Measurements from ENCODE around the gene ARAP2.

The ARAP2 gene

DNA sequence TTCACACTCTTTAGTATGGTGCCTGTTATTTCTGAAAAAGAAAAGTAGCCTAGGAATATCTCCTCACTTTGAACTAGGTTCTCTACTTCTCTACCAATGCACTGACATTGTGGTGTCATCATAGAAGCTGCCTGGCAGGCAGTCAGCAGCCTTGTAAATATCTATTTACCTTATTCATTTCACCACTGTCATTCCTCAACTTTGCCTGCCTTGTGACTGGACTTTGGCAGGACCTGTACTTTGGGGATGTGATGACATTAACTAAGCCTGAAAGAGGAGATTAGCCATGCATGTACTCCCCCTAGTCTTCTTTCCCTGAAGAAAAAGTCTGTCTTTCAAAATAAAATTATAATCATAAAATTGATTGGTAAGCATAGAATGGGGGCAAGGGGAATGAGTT lies 207.2 kb downstream of the ARAP2 start:
- DNase-seq: no peak

DNA sequence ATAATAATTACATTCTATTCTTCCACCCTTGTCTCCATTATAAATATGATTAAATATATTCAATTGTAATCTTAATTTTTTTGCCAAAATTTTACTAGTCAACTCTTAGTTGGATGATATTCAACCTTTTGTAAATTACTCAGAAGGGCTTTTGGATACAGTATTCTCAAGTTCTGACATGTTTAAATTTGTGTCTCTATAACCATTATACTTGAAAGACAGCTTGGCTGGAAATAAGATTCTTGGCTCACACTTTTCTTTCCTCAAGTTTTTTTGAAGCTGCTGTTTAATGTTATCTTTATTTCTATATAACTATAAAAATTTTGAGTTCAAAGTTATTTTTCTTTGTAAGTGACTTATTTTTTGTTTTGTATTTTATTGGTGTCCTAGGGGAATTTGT lies 214.4 kb downstream of the ARAP2 start:
- no peak for DNase-seq

DNA sequence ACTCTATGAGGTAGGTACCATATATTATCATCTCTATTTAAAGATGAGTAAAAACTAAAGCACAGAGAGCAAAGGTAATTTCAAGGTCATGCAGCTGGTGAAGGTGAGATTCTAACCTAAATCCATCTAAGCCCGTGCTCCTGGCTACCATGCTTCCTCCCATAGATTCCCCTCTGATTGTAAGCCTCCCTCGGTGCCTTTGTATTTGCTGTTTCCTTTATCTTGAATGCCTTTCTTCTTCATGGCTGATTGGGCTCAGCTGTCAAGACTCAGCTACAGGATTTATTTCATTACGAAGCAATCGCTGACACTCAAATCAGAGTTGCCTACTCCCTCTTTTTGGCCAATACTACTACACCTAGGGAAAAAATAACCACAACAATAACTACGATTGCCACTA lies 217.1 kb downstream of the ARAP2 start:
- no peak for DNase-seq

DNA sequence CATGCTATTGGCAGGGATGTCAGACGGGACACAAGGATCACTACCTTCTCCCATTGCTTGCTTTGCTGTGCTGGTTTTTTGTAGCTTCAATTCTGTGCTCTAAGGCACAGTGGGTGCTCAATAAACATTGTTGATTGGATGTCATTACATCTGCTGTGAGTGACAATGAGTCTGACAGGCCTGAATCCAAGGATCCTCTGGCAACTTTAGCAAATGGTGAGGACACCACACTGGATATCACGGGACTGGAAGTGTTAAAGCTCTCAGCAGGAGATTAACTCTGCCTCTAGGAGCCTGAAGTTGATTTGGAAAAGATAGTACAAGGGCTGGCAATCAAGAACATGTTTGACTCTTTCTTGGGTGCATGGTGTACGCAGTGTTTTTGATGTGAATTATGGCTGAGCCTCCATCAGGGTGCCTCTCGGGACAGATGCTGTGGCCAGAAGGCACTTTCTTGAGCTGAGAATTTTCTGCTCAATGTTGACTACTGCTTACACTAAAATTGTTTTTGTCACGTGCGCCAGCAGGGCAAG lies 217.9 kb downstream of the ARAP2 start:
- DNase-seq: no peak

DNA sequence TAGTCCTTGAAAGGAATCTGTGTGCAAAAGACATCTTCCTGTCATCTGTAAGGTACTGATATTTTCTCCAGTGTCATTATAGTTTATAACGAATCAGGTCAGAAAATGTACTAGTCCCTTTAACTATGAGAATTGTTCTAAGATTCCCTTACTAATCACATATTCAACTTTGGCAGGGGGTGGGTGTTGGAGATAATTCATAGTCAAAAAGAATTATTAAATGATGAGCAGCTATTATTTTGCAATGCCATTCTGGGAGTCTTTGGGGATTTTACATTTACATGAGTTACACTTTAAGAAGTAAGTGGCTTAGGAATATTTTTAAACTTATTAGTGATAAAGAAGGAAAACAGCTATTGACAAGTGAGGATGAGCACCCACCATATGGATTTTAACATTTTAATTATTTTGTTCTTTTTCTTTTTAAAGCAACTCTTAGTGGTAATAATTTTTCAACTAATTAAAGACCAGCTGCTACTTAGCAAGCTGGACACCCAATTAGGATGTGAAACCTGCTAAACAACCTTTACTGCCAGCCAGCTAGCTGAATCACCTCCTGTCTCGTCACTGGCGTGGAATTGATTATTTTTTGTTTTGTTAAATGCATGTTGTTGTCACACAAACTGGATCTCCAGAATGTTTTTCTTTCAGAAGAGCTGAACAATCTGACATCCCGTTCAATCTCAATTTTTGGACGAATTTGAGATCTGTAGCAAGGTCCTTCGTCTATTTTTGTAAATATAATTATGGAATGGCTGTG lies 219.2 kb downstream of the ARAP2 start:
- DNase-seq: no peak

DNA sequence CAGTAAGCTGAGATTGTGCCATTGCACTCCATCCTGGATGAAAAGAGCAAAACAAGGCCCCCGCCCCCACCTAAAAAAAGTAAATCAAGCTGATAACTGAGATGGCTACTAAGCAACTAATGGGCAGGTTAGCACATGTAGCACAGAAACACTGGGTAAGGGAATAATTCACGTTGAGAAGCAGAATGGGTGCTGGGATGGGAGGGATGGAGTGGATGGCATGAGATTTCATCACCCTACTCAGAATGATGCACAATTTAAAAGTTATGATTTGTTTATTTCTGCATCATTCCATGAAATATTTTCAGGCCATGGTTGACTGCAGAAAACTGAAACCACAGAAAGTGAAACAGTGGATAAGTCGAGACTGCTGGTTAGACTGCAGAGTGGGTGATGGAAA lies 224.0 kb downstream of the ARAP2 start:
- no peak for DNase-seq
